GM19395 (cell line): Measurements from ENCODE around the gene LRRK1.

Experiments
- ATAC-seq: cut with Tn5 transposase; IDR thresholded peaks from one replicate; pipeline ENCODE4 v1.9.1; 2021; ENCODE audit warnings: mild to moderate bottlenecking, moderate library complexity; ENCODE audit not compliant: unreplicated experiment

LRRK1 gene, protein sequence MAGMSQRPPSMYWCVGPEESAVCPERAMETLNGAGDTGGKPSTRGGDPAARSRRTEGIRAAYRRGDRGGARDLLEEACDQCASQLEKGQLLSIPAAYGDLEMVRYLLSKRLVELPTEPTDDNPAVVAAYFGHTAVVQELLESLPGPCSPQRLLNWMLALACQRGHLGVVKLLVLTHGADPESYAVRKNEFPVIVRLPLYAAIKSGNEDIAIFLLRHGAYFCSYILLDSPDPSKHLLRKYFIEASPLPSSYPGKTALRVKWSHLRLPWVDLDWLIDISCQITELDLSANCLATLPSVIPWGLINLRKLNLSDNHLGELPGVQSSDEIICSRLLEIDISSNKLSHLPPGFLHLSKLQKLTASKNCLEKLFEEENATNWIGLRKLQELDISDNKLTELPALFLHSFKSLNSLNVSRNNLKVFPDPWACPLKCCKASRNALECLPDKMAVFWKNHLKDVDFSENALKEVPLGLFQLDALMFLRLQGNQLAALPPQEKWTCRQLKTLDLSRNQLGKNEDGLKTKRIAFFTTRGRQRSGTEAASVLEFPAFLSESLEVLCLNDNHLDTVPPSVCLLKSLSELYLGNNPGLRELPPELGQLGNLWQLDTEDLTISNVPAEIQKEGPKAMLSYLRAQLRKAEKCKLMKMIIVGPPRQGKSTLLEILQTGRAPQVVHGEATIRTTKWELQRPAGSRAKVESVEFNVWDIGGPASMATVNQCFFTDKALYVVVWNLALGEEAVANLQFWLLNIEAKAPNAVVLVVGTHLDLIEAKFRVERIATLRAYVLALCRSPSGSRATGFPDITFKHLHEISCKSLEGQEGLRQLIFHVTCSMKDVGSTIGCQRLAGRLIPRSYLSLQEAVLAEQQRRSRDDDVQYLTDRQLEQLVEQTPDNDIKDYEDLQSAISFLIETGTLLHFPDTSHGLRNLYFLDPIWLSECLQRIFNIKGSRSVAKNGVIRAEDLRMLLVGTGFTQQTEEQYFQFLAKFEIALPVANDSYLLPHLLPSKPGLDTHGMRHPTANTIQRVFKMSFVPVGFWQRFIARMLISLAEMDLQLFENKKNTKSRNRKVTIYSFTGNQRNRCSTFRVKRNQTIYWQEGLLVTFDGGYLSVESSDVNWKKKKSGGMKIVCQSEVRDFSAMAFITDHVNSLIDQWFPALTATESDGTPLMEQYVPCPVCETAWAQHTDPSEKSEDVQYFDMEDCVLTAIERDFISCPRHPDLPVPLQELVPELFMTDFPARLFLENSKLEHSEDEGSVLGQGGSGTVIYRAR (N-terminal part only)

DNA sequence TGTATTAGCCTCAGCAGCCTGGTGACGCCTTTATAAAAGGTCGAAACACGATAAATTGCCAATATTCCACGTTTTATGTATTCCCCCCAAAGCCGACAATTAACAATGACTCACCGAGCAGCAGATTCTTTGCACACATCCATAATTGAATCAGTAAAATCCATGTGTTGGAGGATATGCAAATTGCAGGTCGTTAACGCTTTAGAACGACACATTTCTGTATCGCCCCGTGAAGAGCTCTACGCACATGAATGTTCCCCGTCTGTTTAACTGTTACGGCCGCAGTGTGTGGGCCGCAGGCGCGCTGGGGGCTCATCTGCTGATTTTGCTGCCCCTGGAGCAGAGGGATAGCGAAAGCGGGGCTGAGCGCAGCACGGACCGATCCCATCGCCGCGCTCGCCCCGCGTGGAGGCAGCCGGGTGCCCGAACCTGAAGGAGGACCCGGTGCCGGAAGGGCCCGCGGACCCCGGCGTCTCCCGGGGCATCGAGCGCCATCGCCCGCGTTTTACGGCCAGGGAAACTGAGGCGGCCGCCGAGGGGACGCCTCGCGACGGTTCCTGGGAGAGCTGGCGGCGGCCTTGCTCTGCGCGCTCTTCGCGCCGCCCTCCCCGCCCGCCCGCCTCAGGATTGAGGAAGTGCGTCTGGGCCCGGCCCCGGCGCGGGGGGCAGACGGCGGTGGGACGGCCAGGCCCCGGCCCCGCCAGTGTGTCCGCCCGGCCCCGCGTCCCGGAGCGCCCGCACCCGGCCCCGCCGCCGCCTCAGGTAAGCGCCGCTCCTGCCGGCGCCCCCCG lies at the start of gene LRRK1:
Gene LRRK1 (plus strand): TSS at position 668 of the 791 bp plus-strand sequence. CDS start 5,276 bp downstream, outside the sequence.
- no peak for ATAC-seq

DNA sequence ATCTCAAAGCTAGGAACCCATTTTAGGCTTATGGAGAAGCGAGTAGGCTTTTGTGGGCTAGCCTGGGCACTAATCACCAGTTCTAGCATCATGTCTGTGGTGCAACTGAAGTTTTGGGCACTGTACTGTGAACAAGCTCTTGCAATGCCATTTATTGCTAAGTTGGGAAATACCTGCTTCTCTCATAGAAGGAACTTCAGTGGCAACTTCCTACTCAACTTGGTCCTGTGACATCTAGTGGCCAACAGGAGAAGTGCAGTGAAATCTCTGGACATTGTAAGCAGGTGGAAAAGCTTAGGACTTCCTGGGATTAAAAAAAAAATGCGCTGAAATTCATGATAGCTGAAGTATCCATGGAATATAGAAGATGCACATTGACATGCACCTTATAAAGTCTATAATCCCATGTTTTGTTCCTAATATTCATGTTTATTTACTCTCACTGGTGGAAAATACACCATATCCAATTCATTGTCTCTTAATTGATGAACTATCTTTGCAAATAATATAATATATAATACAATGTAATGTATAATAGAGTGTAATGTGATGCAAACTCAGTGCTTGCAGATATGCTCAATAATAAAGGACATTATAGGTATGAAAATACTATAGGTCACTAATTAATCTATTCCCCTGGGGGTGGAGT lies 46.0 kb upstream of the LRRK1 start:
- ATAC-seq = no peak

DNA sequence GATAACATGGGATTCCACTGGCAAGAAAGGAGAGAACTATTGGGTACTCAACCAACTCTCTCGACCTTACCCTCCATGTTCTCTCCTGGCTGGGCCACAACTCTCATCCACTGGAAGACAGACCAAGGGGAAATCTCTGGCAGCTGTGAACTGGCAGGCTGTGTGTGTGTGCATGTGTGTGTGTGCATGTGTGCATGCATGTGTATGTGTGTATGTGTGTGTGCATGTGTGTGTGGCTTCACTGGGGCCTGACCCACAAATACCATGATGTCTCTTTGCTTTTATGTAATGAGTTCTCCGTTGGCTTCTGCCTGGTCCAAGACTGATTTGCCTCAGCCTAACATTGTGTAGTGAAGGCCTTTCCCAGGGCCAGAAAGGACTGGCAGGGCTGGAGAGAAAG lies 43.7 kb upstream of the LRRK1 start:
- ATAC-seq = no peak

DNA sequence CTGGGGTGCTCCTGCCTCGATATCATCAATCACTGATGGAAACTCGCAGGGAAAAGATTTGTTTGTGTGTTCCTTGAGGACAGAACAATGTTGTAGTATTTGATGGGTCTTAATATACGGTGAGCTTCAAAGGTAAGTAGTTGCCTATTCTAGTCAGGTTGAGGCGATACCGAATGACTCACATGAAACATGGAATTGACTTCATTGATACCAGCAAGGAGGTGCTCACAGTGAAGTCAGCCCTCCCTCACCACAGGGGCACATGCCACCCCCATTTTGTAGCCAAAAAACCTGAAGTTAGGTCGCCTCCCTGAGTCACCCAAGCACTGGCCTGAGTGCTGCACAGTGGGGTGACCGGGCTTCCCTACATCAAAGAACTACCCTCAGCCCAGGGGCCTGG lies 43.2 kb upstream of the LRRK1 start:
- no peak for ATAC-seq

DNA sequence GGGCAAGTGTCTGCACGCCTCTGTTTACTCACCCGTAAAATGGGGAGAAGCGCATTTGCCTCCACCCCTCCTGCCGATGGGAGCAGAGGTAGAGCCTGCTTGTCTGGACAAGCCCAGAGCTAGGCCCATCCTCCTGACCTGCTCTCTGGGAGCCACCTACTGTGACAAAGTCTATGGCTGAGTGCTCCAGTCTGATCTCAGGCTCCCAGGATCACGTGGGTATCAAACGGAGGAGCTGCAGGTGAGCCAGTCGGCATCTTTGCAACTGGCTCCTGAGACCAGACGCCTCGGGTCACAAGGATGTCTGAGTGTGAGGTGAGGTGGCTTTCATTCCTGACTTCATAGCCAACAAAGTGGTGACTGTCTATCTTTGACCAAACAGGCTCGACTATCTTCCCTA lies 41.6 kb upstream of the LRRK1 start:
- no peak for ATAC-seq

DNA sequence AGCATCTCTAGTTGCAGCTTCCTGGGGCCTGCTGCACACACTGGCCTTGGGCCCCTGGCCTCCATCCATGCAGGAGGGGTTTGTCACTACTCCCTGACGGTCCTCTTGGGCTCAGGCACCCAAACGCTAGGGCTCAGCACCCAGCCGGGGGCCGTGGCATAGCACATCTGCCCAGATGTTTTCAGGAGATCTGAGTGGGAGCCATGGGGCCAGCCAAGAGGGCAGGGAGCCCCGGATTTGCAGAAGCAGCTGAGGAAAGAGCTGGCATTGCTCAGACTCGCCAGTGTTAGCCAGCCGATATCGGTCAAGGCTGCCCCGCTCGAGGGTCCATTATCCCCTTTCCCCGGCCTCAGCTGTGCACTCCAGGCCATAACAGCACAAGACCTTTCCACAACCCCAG lies 41.0 kb upstream of the LRRK1 start:
- no peak for ATAC-seq

DNA sequence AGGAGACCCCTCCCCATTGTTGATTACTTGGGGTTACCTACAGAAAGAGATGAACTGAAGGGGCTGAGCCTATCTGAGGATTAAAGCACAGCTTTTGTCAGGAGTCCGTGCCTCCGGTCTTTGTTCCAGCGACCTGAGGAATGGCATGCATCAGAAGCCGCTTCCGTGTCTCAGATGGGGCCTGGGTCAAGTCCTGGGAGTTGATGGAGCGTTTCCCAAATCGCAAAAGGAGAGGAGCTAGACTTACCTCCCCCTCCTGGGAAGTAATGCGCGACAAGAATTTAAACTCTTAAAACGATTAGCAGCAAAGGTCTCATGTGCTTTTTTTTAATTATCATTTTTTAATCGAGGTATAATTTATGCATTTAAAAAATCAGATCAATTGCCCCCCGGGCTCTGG lies 40.5 kb upstream of the LRRK1 start:
- no peak for ATAC-seq

DNA sequence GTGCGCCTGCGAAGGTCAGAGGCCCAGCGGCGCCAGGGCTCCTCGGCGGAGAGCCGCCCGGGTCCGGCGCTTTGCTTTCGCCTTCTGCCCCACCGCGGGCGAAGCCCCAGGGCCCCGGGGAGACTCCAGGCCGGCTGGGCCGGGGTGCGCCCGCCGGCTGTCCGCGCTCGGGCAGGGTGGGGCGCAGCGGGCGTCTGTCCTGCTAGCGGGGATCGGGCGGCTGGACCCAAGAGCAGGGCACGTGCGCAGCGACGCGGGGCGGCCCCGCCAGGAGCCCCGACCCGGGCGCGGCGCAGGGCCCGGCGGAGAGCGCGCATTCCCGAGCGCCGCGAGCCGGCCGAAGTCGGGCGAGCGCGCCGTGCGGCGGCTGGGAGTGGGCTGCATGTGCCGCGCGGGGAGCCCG lies 40.1 kb upstream of the LRRK1 start:
- peak; percentile 16 for ATAC-seq

DNA sequence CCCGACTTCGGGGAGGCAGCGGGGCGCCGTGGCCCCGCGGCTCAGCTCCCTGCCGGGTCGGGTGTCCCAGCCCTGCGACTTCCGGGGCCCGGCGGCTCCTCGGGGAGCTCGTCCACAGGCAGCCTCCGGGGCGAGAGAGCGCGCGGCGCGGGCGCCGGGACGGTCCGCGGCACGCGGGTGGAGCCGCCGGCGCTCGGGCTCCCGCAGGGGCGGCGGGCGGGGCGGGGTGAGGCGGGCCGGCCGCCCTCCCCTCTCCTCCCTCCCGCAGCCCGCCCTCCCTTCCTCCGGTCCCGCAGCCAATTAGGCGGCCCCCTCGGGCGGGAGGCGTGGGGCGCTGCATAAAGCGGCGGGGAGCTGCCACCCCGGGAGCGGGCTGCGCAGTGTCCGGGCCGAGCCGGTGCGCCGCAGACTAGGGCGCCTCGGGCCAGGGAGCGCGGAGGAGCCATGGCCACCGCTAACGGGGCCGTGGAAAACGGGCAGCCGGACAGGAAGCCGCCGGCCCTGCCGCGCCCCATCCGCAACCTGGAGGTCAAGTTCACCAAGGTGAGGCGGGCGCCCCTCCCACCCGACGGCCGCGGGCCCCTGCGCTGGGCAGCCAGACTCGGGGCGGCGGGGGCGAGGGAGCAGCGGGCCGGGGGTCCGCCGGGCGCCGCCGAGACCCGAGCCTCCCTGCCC lies 39.6 kb upstream of the LRRK1 start, which contains the start of gene ALDH1A3:
Gene ALDH1A3 (plus strand): TSS at position 368 of the 675 bp plus-strand sequence. CDS start 77 bp downstream, at position 445.
- ATAC-seq = peak; percentile 48

DNA sequence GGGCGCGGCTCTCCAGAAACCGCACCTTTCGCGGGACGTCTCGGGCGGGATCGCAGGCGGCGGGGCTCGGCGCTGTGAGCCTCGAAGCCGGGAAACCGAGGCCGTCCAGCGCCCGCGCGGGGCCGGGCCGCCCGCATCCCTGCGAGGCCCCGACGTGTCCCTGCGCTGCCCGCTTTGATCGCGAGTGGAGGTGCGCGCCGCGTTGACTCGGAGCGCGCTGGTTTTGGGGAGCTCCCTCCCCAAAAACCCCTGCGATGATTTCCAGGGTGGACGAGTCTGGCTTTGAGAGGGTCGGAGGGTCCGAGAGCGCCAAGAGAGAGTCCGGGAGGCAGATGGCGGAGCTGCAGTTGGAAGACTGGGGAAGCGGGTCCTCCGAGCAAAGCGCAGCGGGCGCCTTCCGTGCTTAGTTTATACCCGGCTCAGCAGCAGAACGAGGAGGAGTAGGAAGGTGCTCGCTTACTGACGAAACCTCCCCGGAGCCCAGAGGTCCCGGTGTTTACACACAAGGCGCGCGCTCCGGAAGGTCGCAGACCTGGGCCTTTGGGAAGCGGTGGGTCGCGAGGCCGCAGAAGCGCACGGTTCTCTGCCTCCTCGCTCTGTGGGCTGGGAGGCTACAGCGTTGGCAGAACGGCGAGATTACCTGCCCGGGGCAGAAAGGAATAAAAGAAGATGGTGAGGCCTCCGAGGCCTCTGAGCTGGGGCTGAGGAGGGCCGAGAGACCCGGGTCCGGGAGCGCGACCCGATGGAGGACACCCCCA lies 38.8 kb upstream of the LRRK1 start:
- no peak for ATAC-seq

DNA sequence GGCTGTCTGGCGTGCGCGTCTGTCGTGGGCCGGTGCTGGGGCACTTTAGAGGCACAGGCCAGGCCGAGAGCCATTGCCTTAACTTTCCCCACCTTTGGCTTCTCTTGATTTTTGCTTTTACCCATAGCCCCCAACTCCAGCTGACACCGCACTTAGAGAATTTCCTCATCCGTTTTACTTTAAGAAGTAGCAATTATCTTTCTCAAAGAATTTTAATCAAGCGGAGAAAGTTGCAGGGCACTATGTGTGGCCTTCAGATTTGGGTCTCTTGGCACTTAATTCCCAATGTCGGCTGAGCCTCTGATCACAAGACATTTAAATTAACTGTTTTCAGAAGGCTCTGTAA lies 38.3 kb upstream of the LRRK1 start:
- no peak for ATAC-seq

DNA sequence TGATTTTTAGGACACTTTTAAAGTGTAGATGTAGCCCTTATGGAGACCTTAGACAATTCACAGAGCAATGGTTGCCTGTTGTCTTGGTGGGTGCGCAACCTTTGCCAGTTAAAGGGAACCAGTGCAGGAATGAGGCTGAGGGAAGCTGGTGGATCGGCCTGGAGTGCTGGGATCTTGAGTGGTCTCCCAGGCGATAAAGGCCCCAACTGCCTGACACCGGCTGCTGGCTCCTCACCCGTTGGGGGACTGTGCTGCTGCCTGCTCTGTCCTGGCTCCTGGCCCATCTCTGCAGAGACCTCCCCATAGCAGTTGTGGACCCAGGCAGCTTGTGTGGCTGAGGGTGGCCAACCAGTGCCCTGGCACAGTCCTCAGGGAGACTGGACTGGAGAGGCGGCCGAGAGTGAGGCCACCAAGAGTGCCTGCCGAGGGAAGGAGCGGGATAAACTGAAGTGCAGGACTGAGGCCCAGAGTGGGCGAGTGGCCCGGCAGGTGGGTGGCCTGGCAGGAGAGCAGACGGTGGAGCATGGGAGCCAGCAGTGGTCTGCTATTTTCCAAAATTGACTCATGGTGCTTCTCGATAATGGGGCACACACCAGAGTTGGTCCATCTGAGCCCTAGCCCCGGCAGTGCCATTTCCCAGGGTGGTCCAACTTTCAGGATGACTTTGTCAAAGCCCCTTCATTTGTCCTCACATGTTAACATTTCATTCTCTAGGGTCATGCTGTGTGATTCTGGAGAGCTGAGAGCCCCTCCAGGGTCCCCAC lies 37.4 kb upstream of the LRRK1 start:
- ATAC-seq = no peak

DNA sequence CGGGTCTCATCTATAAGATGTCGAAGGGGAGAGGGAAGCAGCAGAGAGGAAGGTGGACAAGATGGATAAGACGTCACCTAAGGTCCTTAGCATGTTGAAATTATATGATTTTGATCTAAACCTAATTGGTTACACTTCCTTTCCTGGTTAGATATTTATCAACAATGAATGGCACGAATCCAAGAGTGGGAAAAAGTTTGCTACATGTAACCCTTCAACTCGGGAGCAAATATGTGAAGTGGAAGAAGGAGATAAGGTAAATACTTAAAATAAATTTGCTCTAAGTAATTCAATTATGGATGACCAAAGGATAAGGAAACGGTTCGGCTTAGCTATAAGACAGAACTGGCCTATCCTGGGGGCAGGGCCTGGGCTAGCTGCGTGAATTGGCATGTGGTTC lies 34.0 kb upstream of the LRRK1 start:
- ATAC-seq = no peak

DNA sequence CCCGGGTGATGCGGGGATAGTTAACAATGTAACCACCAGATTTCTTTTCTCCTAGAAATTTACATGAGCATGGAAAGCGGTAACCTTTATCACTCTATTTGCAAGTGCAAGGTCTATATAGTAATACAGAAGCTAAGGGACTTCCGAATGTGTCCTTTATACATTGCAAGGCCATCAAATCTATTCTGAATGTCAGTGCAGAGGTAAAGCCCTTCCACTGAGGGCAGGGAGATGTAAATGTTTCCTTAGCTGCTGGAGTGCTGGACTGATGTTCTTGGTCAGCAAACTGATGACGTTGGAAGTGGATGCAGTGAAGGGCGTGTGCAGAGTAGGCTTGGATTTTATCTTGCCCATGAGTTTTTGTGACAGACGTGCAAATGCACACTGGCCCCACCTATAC lies 33.3 kb upstream of the LRRK1 start:
- ATAC-seq = no peak

DNA sequence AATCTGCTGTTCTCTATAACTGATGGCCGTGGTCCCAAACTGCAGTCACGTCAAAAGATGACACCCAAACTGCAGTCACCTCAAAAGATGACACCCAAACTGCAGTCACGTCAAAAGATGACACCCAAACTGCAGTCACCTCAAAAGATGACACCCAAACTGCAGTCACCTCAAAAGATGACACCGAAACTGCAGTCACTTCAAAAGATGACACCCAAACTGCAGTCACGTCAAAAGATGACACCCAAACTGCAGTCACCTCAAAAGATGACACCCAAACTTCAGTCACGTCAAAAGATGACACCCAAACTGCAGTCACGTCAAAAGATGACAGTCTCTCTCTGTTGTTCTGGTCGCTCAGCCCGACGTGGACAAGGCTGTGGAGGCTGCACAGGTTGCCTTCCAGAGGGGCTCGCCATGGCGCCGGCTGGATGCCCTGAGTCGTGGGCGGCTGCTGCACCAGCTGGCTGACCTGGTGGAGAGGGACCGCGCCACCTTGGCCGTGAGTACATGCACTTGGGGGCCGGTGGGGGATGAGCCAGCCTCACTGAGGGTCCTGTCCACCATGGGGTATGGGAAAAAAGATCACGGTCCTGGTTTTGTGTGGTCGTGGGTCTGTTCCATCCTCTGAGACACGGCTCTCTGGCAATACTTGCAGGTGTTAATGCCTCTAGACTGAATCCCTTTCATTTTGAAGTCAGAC lies 31.8 kb upstream of the LRRK1 start:
- no peak for ATAC-seq

DNA sequence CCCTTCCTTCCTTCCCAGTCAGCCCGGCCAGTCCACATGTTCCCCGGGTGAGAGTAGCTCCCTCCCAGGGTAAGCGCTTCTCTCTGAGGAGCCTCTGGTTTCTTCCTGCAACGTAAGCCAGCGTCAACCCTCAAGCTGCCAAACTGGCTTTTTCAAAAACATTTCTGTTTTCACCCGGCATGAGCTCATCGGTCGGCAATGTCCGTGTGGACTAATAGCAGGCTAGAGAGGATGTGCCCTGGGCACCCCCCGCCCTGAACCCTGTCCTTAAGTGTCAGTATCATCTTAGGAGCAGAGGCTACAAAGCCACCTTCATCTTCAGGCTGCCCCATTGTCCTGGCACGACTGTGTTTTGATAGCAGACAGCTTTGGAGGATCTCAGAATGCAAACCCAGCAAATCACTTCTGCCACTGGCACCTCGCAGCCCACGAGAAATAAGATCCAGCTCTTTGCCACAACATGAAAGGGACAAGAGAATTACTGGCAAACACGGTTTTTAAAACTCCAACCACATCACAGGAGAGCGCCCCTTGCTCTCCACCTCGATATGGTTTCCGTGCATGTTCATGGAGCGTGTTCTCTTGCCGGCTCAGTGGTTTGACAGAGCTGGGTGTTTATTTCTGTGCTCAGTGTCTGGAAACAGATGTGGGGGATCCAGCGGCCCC lies 29.6 kb upstream of the LRRK1 start:
- no peak for ATAC-seq
